HepG2 (cell line): ENCODE results near the gene SRP68.

Source experiments
- CTCF ChIP-seq: sonication (generic); formaldehyde crosslinking; IDR thresholded peaks from 2 replicates; pipeline ENCODE4 v1.5.0; 2020; ENCODE audit warnings: mild to moderate bottlenecking, missing genetic modification reagents, moderate library complexity
- GABPA ChIP-seq, 2 experiments: IDR thresholded peaks; 2 replicates each; pipeline ENCODE4 v1.6.1; 2011 to 2016; ENCODE audit warnings: low read depth in 2 of 2, low read length in 1 of 2, missing biosample characterization in 1 of 2, missing genetic modification characterization in 1 of 2
- KDM1A ChIP-seq: IDR thresholded peaks from 2 replicates; pipeline ENCODE4 v1.6.1; 2016; ENCODE audit warnings: missing compliant biosample characterization
- MEIS1 ChIP-seq: sonication (generic); formaldehyde crosslinking; IDR thresholded peaks from 2 replicates; pipeline ENCODE4 v1.9.0; 2021; ENCODE audit warnings: mild to moderate bottlenecking, missing genetic modification reagents, moderate library complexity, borderline replicate concordance
- POLR2A ChIP-seq, 2 experiments: IDR thresholded peaks; 2 replicates each; pipeline ENCODE4 v1.6.1; 2011; ENCODE audit warnings: low read depth in 2 of 2, low read length in 2 of 2, mild to moderate bottlenecking in 1 of 2, moderate library complexity in 1 of 2; ENCODE audit not compliant: insufficient read depth in 1 of 2
- RAD21 ChIP-seq: fragments of 450-650 bp; formaldehyde crosslinking; IDR thresholded peaks from 2 replicates; pipeline ENCODE4 v1.5.0; 2020; ENCODE audit warnings: mild to moderate bottlenecking
- ZNF234 ChIP-seq: sonication (generic); formaldehyde crosslinking; conservative IDR thresholded peaks from 2 replicates; pipeline ENCODE4 v1.5.1; 2020; ENCODE audit warnings: mild to moderate bottlenecking, missing genetic modification reagents
- ZNF281 ChIP-seq: sonication (generic); formaldehyde crosslinking; IDR thresholded peaks from 2 replicates; pipeline ENCODE4 v1.4.0; 2020; ENCODE audit warnings: missing genetic modification reagents, borderline replicate concordance
- ZNF343 ChIP-seq: sonication (generic); formaldehyde crosslinking; IDR thresholded peaks from 2 replicates; pipeline ENCODE4 v1.4.0; 2020; ENCODE audit warnings: mild to moderate bottlenecking, missing genetic modification reagents
- ZNF816 ChIP-seq: sonication (generic); formaldehyde crosslinking; IDR thresholded peaks from 2 replicates; pipeline ENCODE4 v1.8.0; 2022; ENCODE audit warnings: missing genetic modification reagents, mild to moderate bottlenecking, borderline replicate concordance
- ZSCAN20 ChIP-seq: sonication (generic); formaldehyde crosslinking; IDR thresholded peaks from 2 replicates; pipeline ENCODE4 v1.4.0; 2020; ENCODE audit warnings: missing genetic modification reagents, mild to moderate bottlenecking, borderline replicate concordance
- ZSCAN21 ChIP-seq: sonication (generic); formaldehyde crosslinking; IDR thresholded peaks from 2 replicates; pipeline ENCODE4 v1.8.0; 2022; ENCODE audit warnings: mild to moderate bottlenecking, missing genetic modification reagents, moderate library complexity, borderline replicate concordance

- TF ChIP-seq ZNF816 (CRISPR knock-in tag) = no peak
- TF ChIP-seq GABPA (IDR thresholded peaks at IDR 0.05; ENCODE audit: low read depth, low read length) = no peak
- no peak for TF ChIP-seq GABPA (CRISPR knock-in tag; IDR thresholded peaks at IDR 0.05; ENCODE audit: low read depth)
- no peak for TF ChIP-seq ZNF281 (CRISPR knock-in tag)
- no peak for TF ChIP-seq MEIS1 (CRISPR knock-in tag)
- no peak for TF ChIP-seq RAD21 (CRISPR knock-in tag)
- no peak for TF ChIP-seq POLR2A (IDR thresholded peaks at IDR 0.05; ENCODE audit: insufficient read depth in 1 of 2, low read depth in 2 of 2, low read length in 2 of 2)
- TF ChIP-seq ZNF343 = no peak
- no peak for TF ChIP-seq CTCF (CRISPR knock-in tag)
- no peak for TF ChIP-seq ZSCAN20 (CRISPR knock-in tag)
- TF ChIP-seq KDM1A (CRISPR knock-in tag) = no peak
- no peak for TF ChIP-seq ZSCAN21
- no peak for TF ChIP-seq ZNF234 (CRISPR knock-in tag)
Measured at GRCh38 chr17:76009447-76009846, 62.9 kb downstream of the SRP68 start.
